Left colon (tissue), 2 donors: ENCODE measurements around the gene ATOH8. TPM values are rescaled to one million over a fixed set of nuclear protein-coding genes. Genes with fewer than 3 reads are reported as not detected.

Experiments used
- ATAC-seq: fragments of 200-7000 bp; cut with Tn5 transposase; one replicate; pipeline ENCODE4 v1.9.1; 2020; ENCODE audit warnings: mild to moderate bottlenecking, moderate library complexity
- DNase-seq, 2 donors: peaks; one replicate each; pipeline ENCODE4 v3.0.0-alpha.2; 2020
- intact Hi-C, 2 donors: fragments of 100-400 bp; cut with DNase I in 1 of 2; cut with micrococcal nuclease in 1 of 2; formaldehyde crosslinking; loops; one replicate each; pipeline versions ENCODE4 v1.11.2 to v1.14.0; 2022; cut with DNase I, micrococcal nuclease
- total RNA-seq, 2 donors: library from RNA; stranded (reverse); fragmentation: NEBNext Ultra II Directional; extraction: Animal tissue kit (Norgen Biotek cat#: 25700); gene quantifications; one replicate each; pipeline ENCODE4 v1.2.1, GENCODE V29; 2021
- donor health status: DM: no; HTN: no; CAD: no.
- donor health status: DM: yes; HTN: yes; CAD: no.

Gene ATOH8
- total RNA-seq, 2 donors from 2014 or later, result 3.4 to 4.6 TPM

DNA sequence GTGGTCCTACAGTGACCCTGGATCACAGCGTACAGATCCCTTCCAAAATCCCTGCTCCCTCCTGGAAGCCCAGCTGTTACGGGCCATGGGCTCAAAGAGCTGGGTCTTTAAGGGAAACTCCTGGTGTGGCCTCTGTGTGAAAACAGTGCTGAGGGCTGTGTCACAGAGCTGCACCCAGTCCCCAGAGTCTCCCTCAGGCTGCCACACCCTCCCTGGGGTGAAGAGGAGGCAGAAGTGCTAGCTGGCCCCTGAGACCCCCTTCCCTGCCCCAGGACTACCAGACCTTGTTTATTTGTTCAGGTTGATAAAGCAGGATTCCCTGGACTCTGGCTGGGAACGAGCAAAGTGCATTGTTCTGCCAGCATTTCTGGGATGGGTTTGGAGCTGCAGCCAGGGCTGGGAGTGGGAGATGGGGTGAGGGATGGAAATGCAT lies 7.7 kb downstream of the ATOH8 start:
- no peak for ATAC-seq
- DNase-seq, result no peak
- intact Hi-C loops, result no loop called here

DNA sequence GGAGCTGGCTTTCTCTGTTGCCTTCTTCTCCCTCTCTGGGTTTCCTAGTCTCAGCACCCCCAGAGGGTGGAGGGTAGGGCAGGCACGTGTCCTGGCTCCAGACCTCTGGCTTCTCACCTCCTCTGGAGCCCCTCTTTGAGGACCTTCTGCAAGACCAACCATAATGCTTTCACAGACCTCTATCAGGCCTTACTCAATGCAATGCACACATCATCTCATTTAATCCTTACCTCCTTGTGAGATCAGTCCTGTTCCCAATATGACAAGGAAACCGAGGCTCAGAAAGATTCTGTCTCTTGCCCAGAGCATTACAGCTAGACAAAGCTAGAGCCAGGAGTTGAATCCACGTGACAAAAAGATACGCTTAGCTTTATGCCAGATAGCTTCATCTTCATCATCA lies 8.2 kb downstream of the ATOH8 start:
- DNase-seq, result no peak
- ATAC-seq, result no peak
- intact Hi-C loops, result no loop called here

DNA sequence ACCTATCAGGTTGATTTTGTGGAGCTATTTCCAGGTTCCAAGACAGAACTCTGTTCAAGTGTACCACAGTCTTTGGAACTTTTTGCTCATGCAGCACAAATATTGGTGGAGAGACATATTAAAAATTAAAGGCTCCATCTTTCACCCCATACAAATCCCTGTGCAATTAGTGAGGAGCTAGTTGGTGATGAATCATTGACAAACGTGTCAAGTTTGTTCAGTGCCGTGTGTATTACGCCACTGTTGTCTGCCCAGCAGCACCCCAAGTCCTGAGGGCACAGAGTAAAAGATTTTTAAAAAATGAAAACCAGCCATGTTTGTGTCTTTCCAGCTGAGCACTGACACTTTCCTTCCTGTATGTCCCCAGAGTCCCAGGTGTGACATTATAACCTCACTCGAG lies 9.3 kb downstream of the ATOH8 start:
- DNase-seq (no peak), ATAC-seq (no peak)
- intact Hi-C loops, result no loop called here

DNA sequence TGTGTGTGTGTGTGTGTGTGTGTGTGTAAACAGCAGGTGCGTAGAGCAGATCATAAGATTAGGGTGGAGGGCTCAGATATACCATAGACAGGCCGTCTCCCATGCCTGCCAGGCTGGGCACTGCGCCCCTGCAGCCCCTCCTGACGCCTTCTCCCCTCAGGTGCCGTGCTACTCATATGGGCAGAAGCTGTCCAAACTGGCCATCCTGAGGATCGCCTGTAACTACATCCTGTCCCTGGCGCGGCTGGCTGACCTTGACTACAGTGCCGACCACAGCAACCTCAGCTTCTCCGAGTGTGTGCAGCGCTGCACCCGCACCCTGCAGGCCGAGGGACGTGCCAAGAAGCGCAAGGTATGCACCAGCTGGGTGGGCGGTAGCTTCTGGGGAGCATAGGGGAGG lies 10.0 kb downstream of the ATOH8 start:
- DNase-seq (no peak), ATAC-seq (no peak)
- intact Hi-C loops, result no loop called here

DNA sequence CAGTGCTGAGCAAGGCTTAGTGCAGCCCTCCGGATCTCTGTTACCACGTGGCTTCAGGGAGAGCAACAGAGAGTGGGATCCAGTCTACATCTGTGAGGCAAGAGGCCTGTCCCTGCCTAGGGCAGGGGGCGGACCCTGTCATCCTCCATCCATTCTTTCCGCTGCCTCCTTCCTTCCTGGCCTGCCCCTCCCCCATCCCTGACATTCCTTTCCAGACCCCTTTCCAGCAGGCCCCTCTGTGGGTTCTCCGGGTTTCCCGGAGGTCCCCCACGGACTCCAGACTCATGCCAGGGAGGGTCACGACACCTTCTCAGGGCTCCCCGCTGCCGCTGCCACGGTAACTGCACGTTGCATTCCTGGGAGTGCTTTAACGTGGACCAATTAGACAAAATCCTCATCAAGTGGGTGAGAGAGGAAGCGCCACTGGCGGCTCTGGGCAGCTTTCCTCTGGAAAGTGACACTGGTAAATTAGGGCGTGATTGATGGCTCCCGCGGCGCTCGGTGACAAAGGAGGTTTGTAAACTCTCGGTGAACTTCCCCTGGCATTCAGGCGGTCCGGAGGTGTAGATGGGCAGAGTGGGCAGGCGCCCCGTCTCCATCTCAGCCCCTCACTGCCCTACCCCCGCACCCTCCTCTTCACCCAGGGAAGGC lies 11.4 kb downstream of the ATOH8 start:
- intact Hi-C loops, result no loop called here
- no peak for ATAC-seq

DNA sequence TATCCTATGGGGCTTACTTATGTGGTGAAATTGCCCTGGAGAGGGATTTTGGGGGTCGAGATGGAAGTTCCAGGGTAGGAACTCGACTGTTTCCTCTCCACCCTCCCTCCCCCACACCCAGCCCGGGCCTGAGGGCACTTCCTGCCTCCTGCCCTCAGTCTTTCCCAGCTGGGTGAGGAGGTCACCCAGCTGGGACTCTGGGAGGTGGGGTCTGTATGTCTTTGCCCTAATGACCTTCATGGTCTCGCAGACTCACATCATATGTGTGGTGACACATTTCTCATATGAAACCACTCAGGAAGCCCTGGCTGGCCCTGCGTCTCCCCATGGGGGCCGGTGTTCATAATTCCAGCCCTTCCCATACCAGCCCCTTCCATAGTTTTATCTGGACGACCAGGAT lies 12.4 kb downstream of the ATOH8 start:
- intact Hi-C loops, result no loop called here
- no peak for DNase-seq
- no peak for ATAC-seq

More for the DNA sequence above, 11.4 kb downstream of the ATOH8 start:
- DNase-seq, result no peak

DNA sequence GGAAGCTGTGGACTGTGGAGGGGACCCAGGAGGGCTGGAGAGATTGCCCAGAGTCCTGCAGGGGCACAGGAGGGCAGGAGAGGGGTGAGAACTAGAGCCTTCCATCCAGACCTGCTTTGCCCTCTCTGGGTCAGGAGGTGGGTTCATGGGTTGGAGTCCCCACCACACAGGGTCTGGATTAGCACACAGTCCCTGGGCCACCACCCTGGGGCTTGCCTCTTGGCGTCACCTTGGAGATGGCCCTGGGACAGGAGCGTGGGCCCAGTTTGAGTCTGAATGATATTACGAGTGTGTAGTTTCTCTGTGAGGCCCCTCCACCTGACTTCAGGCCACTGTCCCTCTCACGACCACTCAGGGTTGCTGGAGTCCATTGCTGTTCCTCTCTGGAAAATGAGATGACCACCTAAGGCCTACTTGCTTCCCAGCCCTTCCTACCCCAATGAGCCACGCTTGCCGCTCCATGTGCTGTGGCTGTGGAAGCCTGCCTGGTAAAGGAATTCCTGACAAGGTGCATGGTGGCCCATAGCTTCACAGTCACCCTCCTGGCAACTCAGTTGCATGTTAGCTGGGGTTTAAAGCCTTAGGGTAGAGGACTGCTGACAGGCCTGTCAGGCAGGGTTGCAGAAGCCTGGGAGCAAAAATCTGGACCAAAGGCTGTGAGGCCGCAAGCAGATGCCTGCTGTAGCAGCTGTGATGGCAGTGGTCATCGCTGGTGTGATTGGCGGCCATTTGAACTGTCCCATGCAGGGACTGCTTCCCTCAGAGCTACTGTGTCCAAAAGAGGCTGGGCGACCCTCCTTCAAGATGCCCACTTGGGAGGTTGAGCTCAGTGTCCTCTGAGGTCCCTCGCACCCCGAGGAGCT lies 14.2 kb downstream of the ATOH8 start:
- no peak for ATAC-seq
- intact Hi-C loops, result no loop called here
- DNase-seq, result no peak

DNA sequence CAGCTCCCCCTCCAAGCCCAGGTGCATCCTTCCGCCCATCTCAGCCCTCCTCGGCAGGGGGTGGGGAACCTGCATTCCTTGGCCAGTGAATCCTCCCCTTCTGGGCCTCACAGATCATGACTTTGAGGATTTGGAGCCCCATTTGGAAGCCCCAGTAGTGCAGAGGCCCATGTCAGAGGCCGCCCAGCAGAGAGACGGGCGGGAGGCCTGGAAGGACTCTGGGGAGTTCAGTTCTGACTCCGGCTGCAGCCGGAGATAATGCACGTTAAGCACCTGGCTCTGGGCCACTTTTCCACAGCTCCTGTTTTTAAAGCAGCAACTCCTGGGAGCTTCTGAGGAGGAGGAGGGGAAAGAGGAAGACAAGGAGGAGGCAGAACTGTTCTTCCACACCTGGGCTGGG lies 14.9 kb downstream of the ATOH8 start:
- DNase-seq (peak; percentile 60 to 61), ATAC-seq (peak; percentile 31)
- intact Hi-C loops, result no loop called here

DNA sequence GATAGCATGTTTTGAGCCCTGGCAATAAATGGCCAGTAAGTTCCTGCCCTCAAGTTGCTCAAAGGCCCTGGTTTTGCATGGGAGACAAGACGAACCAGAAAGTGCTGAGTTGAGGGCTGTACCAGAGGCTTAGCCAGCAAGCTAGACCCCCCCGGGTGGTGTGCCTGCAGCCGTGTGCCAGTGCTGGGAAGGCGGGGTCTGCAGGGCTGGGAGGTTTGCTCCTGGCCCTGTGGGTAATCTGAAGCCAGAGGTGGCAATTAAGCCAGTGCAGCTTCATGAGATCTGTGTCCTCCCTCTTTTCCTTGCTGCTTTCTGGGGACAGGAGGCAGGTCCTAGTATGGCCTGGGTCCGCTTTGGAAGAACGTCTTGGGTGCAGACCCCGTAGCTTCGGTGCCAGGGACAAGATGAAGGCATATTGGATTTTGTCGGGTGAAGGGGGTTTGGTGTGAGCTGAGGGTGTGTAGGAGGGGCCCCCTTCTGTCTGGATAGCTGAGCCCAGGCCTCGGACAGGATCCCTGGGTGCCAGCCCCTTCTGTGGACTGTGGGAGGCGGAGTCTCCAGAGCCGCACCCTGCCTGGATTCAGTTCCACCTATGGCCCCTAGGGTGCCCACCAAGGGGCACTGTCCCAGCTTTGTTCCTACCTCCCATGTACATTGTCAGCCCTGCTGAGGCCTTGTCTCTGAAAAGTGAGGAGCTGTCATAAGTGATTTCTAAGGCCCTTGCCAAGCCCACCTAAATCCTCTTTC lies 15.6 kb downstream of the ATOH8 start:
- intact Hi-C loops, result no loop called here
- DNase-seq (no peak), ATAC-seq (no peak)

DNA sequence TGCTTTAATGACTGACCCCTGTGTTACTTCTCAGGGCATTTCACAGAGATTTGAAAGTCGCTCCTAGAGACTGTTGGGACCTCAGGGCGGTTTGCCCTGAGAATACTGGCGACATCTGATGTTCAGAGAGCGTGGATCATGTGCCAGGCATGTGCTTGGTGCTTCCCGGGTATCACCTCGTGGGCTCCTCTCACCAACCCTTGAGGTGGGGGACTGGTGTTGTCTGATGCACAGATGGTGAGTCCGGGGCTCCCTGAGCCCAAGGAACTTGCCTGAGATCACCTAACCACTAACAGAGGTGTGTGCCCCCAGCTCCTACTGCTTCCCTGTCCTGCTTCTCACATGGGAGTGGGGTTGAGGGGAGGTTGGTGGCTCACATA lies 16.2 kb downstream of the ATOH8 start:
- ATAC-seq (no peak), DNase-seq (no peak)
- intact Hi-C loops, result no loop called here

DNA sequence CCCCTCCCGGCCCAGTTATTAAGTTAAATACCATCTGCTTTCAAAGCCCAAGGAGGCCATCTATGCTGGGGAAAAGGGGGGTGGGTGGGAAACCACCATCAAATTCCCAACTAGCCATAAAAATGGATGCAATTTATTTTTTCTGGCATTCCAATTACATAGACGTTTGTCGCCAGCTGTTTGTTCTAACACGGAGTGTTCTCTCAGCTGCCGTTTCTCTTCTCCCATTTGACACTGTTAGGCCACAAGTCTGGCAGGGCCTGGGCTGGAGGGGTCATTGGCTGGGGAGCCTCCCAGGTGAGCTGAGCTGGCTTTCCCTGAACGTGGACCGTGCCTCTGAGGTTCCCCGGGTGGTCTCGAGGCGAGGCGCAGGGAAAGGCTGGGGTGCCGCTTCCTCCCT lies 16.6 kb downstream of the ATOH8 start:
- intact Hi-C loops, result no loop called here
- DNase-seq (no peak), ATAC-seq (no peak)

DNA sequence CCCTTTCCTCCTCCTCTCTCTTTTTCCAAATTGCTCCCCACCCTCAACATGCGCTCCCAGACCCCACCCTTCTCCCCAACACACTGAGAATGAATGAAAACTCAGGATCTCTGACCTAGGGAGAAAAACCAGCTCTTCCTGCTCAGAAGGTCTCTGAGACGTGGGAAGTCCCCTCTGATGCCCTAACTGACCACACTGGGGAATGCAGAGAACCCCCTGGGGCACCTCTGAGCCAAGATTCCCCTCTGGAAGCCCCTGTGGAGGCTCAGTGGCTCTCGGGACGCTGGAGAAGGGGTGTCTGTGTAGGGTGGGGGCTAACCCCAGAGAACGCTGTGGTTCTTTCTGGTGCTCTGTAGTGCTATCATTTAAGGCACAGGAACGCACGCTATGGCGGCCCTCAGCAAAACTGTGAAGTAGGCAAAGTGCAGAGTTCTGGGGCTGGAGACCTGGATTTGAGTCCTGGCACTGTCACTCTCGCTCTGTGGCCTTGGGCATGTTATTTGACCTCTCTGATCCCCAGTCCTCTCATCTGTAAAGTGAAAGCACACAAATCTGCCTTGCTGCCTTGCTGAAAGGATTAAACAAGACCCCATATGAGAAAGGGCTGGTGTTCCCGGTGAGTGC lies 17.1 kb downstream of the ATOH8 start:
- intact Hi-C loops, result no loop called here
- DNase-seq (no peak), ATAC-seq (no peak)

DNA sequence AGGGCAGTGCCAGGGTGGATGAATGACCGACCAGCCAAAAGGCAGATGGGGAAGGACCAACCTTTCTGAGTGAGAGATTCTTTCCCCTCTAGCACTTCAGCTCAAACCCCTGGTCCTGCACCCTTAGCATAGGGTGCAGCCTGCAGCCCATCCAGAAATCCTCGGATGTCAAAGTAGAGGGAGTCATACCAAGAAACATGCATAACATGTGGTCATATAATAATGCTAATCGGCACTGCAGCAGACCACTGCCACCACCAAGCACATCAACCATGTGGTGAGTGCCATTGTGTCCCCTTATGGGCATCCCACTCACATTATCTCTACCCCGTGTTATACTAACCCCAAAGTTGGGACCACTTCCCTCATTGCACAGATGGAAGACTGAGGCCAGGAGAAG lies 17.7 kb downstream of the ATOH8 start:
- ATAC-seq, result no peak
- intact Hi-C loops, result no loop called here
- DNase-seq, result no peak

DNA sequence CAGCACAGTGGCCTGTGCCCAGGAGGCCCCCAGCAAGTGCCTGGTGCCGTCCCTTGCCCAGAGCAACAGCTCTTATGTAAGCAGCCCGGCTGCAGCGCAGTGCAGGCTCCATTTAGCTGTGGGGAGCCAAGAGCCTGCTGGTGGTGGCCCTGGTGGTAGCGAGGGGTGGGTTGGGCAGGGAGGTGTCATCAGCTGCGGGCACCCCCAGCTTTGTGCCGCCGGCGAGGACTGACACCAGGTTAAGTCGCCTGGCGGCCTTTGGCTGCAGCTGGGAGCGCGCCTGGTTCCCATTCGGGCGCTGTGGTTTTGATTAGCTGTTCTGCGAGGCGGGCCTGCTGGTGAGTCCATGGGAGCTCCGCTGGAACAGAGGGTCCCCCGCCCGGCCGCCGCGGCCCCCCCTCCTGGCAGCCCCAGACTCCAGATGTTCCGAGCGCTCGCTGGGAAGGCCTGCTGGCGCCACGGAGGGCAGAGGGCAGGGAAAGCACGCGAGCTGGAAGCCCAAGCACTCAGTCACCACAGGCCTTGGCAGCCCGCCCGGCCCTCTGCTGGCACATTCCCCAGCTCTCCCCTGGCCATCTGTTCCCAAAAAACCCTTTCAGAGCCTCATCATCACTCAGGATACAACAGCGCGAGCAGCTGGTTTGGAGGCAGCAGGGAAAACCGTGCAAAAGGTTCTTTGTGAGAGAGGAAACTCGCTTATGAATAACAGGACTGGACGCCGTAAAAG lies 18.4 kb downstream of the ATOH8 start:
- DNase-seq, result peak; percentile 87 to 90
- intact Hi-C loops, result no loop called here
- peak; percentile 84 for ATAC-seq

DNA sequence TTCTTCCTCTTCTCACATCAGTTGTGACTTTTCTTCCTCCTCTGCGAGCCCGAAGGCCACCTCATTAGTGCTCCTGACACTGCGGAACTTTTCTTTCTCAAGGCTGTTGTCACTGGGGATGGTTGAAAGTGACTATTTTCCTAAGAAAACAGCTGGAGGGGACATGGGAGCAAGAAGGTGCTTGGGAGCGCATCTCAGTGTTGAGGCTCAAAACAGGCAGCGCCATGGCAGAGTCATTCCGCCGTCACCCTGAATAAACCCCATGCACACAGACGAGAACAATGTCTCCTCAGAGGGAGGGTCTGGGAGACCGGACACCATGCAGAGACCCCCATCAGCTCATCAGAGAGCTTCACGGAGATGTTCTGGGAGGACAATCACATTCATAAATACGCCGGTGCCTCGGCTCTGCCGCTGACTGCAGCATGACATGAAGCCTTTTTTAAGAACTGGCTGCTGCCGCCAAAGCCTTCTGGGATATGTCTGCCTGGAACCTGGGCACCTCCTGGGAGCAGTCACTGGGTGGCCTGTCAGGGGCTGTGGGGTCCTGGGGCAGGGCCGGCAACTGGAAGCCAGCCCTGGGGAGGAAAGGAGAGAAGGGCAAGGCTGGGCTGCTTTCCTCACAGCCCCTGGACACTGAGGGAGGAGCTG lies 19.2 kb downstream of the ATOH8 start:
- intact Hi-C loops, result no loop called here
- ATAC-seq, result no peak
- DNase-seq, result no peak

DNA sequence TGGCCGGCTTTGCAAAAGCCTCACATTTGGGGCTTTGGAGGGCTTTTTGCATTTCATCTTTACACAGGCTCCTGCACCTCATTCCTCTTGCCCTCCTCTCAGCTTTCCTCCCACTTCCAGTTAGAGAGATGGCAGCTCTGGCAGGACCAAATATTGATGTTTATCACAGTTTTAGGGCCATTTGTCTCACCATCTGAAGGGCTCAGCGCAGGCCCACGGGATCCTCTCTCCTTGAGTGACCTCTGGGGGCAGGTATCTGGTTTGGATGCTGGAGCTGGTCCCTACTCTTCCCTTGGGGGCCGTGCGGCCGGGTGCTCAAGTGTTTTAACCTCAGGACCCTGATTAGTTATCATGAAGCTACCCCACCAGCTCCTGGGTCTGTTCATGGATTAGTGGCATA lies 19.9 kb downstream of the ATOH8 start:
- intact Hi-C loops, result no loop called here
- DNase-seq (no peak), ATAC-seq (no peak)

DNA sequence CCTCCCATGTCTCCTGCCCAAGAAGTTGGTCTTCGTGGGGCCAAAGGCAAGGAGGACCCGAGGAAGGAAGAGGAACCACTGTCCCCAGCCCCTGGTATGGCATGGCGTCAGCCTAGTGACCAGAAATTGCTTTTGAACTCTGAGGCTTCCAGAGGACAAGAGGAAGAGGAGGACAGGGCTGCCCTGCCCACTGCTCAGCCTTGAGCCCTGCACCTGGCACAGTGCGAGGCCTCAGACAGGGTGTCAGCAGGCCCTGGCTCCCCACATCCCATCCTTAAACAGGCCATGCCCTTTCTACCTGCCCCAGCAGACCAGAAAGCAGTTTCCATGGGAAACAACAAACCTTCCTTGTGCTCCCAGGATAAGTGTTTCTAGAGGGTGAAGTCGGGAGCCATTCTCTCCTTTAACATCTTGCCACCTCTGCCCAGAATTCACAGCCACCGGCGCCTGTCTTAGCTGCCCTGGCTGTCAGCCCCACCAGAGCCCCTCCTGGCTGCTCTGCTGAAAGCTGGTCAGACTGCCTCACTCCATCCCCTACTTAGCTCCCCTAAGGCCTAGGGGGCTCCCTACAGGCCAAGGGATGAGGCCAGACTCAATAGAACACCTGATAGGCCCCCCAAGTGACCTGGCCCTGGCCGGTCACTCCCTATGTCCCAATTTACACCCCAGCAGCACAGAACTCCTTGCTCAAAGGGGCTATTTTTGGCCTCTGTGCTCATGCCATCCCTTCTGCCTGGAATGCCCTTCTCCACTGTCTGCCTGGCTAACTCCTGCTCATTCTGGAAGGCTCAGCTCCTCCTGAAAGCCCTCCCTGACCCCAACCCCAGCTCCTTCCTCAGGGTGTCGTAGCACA lies 20.6 kb downstream of the ATOH8 start:
- intact Hi-C loops, result no loop called here

More for the DNA sequence above, 20.6 kb downstream of the ATOH8 start:
- no peak for DNase-seq
- ATAC-seq, result no peak
